CD4-positive, alpha-beta T cell treated with Interleukin-17A for 1 hour (primary cell): ENCODE results near the gene PPIG.
"Not testable (repeated sequence)": the region's sequence is repeated elsewhere in the genome, so short reads cannot be mapped to it uniquely, and the experiment has no call there.

Source experiments
- DNase-seq: peaks from one replicate; pipeline ENCODE4 v3.0.0-alpha.2; 2020

PPIG gene

DNA sequence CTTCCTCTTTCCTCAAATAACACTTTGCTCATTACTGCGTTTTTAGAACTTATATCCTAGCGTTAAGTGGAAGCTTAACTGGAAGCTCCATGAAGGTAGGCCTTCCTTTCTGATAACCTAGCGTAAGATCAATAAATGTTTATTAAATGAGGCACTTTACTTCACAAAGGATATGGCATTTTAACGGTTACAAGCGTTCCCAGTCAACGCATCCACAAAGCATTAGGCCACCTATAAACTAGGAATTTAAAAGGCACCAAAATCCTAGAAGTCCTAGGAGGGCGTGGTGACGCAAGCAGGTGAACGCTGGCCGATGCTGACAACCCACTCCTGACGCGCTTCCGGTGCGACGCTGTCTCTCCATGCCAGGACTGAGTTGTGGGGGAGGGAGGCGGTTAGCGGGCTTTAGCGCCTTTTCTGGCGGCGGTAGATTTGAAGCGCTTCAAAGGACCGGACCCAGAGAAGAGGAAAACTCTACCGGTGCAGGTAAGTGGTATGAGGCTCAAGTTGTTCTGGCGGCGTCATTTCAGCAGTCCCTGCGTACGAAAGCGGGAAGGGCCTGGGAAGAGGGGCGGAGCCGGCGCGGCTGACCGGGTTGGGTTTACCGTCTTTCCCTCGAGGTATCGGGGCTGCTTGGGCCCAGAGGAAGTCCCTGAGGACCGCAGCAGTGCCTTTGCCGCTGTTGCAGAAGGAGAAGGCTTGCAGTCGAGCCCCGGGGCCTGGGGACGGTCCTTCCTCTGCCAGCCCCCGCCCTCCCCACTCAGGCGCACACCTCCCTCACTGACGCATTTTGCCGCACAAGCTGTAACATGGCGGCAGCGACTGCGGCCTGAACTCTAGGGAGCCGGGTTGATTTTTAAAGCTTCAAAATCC is at the start of gene PPIG:
TSS of gene PPIG (plus strand) at position 347 of the 873 bp plus-strand sequence. CDS start 19,691 bp downstream, outside the sequence.
- peak; percentile 90 for DNase-seq

DNA sequence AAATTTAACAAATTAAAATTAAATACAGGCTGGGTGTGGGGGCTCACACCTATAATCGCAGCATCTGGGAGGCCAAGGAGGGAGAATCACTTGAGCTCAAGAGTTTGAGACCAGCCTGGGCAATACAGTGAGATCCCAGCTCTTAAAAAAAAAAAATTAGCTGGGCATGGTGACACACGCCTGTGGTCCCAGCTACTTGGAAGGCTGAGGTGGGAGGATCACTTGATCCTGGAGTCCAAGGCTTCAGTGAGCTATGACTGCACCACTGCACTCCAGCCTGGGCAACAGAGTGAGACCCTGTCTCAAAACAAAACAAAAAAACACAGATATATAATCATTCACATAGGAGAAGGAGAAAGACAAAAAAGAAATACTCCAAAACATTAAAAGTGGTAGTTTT is 44.7 kb upstream of the PPIG start:
- DNase-seq = not testable (repeated sequence)

DNA sequence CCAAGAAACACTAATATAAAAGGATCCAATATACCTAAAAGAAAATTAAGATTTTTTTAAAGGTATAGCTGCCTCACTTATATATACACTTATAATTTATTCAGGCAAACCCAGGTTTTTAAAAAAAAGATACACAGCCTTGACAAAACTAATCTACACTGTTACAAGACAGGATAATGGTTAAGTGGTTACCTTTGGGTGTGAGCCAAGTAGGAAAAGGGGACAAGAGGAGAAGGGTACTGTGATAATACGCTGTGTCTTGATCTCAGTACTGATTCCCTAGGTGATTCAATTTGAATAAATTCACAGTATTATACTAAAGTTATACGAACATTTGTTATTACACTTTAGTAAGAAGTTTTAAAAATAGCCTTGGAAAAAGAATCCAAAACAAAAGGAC is 44.0 kb upstream of the PPIG start:
- no peak for DNase-seq

DNA sequence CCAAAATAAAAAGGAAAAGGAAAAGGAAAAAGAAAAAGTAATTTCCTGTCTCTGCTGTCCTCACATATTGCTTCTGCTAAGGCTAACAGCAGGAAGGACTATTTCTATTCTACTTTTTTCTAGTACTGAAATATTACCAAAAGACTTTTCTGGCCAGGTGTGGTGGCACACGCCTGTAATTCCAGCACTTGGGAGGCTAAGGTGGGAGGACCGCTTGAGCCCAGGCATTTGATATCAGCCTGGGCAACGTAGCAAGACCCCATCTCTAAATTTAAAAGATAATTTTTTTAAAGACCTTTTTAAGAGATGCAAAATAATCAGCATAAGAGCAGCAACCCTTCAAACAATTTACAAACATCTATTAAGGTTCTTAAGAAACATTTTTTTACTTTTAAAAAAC is 41.7 kb upstream of the PPIG start:
- no peak for DNase-seq

DNA sequence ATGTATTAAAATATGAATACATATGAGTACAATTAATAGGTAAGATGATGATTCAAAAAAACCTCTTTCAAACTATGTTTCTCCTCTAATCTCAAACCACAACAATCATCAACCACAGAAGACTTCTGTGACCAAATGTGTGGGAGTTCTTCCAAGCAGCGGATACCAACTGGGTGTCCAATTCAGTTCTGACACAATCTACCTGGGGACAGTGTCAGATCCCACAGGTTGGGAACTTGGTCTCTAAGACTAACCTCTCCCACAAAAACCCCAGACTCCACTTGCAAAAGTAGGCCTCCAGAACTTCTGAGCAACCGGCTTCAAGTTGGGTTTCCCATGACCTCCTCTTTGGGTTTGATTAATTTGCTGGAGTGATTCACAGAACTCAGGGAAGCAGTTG is 37.4 kb upstream of the PPIG start:
- no peak for DNase-seq

DNA sequence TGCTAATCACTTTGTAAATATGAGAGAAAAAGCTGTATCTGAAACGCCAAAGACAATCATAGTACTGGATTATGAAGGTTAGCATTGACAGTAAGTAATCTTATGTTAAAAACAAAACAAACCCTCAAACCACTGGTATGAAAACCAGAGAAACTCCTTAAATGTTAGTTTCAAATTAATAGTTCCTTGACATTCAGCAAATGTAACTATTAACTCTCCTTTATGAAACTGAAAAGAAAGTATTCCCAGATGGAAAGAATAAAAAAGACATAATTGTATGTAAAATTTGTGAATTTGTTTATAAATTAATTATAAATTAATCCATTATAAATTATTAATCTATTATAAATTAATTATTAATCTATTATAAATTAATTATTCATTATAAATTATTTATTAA is 22.8 kb upstream of the PPIG start:
- no peak for DNase-seq

DNA sequence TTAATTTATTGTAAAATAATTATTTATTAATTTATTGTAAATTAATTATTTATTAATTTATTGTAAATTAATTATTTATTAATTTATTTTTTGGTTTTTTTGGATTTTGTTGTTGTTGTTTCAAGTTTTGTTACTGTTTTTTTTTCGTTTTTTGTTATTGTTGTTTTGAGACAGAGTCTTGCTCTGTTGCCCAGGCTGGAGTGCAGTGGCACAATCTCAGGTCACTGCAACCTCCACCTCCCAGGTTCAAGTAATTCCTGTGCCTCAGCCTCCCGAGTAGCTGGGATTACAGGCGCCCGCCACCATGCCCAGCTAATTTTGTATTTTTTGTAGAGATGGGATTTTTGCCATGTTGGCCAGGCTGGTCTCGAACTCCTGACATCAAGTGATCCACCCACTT is 22.1 kb upstream of the PPIG start:
- not testable (repeated sequence) for DNase-seq

DNA sequence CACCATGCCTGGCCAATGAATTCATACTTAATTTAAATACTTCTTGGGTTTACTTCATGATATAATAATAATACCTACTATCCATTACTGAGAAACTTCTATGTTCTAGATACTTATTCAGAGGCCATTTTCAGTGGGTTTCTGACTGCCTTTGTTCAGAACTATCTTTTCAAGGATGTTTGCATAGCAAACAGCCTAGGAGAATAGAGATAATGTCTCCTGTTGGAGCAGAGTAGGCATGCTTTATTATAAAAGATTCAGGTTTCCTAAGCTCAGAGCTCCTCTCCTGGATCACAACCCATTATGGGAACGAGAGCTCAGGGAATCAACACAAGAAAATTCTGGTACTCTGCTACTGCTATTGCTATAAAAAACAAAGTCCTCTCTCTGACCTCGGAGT is 21.6 kb upstream of the PPIG start:
- no peak for DNase-seq

DNA sequence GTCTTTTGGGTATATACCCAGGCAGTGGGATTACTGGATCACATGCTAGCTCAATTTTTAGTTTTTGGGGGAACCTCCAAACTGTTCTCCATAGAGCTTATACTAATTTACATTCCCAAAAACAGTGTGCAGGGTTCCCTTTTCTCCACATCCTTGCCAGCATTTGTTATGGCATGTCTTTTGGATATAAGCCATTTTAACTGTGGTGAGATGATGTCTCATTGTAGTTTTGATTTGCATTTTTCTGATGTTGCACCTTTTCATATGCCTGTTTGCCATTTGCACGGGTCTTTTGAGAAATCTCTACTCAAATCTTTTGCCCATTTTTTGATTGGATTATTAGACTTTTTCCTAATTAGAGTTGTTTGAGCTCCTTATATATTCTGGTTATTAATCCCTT is 18.5 kb upstream of the PPIG start:
- DNase-seq = no peak

DNA sequence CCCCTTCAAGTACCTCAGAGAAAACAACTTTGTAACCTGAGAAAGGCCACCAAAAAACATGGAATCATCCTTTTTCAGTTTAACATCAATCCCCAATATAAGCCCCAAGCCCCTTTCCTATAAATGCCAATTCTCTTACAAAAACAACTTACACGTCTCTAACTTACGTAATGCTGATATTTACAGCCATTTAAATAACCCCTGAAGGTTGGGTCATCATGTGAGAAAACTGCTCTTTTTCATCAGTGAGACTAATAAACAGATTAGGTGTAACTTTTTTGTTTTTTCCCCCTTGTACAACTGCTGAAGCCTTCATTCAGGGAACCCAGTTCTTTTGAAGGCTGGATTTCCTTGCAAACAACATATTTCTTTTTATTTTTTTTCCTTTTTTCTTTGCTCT is 14.2 kb upstream of the PPIG start:
- no peak for DNase-seq

DNA sequence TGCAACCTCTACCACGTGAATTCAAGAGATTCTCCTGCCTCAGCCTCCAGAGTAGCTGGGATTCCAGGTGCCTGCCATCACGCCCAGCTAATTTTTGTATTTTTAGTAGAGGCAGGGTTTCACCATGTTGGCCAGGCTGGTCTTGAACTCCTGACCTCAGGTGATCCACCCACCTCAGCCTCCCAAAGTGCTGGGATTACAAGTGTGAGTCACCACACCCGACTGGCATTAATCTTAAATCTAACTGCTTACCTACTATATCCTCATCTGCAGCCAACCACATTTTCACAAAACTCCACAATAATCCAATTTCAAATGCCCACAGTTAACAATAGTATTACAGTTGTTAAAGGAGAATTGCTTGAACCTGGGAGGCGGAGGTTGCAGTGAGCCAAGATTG is 13.4 kb upstream of the PPIG start:
- not testable (repeated sequence) for DNase-seq

DNA sequence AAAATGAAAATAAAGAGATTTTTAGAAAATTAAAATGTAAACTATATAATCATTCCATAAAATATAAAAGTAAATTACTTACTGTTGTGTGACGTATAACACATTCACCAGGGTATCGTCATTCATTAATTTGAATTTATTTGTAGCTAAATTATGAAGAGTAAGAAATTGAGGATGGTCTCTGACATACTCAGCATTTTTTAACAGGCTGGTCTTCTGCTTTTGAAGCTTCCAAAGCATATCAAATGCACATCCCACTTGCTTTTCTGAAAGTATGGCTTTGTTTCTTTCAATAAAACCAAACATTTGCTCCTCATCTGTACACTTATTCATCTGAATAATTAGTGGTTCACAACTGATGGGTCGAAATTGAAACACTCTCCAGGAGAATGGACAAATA is 12.6 kb upstream of the PPIG start:
- DNase-seq = no peak

DNA sequence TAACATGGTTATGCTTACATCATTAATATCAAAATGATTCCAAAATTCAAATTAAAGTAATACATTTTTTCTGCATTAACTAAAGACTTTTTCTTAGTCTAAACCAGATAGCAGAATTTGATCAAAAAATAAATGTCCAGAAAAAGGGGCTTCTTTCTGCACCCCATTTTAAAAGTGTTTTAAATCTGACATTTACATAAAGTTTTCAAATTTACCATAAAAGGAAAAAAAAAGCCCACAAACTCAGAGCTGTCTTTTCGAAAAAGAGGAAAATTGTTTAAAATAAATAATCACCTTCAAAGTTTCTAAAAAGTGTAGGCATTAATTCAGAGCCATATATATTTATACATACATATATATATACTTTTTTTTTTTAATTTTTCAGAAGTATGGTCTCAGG is 12.0 kb upstream of the PPIG start:
- DNase-seq = no peak

DNA sequence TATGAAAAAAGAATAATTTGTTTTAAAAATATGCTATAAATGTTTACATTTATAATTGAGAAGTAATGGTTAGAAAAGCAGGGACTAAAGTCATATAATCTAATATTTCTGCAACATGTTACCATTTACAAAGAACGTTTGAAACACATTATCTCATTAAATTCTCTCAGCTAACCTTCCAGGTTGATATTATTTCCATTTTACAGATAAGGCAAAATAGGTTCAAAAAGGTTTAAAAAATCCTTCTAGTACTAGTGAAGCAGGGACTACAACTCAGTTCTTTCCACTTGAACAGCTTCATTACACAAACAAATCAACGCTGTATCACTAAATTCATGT is 11.4 kb upstream of the PPIG start:
- no peak for DNase-seq

DNA sequence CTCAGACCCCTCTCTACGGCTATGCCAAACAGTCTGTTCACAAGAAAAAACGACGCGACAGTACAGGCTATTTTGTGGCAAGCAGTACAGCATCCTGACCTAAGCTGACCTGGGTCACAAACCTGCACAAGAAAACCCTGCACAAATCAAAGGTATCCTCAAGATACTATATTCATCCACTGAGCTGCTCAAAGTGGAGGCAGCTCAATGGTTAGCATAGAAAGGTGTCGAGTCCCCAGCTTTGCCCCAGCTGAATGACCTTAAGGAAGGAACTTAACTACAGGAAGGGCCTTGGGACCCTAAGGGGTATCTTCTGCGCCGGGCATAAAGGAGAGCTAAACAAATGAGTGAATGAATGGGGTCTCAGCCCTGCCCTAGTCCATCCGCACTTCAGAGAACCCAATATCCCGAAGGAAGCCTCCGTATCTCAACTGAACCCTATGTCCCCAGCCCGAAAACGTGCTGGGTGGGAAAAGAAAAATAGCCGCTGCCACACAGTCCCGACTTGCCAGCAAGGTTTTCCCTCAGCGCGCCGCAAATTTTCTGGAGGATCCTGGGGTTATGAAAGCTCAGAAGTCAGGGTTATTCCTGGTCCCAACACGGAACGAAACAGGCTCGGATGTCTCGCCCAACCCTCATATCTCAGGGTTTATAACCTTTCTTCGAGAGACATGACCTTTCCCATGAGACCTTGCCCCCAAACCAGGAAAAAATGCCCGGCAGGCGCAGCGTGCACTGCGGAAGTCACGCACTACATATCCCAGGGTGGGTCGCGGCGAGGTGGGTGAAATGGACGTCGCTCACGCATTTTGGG is 10.8 kb upstream of the PPIG start, which contains the start of gene FASTKD1:
TSS of gene FASTKD1 (minus strand) at position 706 of the 814 bp plus-strand sequence. CDS start 1,836 bp downstream, outside the sequence.
- peak; percentile 92 for DNase-seq

DNA sequence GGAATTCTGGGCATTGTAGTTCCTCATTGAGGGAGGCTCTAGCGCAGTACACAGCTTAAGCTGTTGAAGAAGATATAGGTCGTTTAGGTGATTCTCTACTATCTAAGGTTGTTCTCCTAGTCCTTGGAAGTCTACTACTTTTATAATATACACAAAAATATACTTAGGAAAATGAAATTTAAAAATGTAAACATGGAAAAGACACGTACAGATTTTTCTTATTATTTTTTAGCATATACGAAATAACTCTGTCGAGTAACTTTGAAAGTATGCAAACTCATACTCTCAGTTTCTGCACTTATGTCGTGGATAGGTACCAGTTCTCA is 10.2 kb upstream of the PPIG start:
- no peak for DNase-seq

DNA sequence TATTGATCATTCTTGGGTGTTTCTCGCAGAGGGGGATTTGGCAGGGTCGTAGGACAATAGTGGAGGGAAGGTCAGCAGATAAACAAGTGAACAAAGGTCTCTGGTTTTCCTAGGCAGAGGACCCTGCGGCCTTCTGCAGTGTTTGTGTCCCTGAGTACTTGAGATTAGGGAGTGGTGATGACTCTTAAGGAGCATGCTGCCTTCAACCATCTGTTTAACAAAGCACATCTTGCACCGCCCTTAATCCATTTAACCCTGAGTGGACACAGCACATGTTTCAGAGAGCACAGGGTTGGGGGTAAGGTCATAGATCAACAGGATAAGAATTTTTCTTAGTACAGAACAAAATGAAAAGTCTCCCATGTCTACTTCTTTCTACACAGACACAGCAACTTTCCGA is 9.6 kb upstream of the PPIG start:
- not testable (repeated sequence) for DNase-seq

DNA sequence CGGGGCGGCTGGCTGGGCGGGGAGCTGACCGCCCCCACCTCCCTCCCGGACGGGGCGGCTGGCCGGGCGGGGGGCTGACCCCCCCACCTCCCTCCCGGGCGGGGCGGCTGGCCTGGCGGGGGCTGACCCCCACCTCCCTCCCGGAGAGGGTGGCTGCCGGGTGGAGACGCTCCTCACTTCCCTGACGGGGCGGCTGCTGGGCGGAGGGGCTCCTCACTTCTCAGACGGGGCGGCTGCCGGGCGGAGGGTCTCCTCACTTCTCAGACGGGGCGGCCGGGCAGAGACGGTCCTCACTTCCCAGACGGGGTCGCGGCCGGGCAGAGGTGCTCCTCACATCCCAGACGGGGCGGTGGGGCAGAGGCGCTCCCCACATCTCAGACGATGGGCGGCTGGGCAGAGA is 8.9 kb upstream of the PPIG start:
- DNase-seq = not testable (repeated sequence)

DNA sequence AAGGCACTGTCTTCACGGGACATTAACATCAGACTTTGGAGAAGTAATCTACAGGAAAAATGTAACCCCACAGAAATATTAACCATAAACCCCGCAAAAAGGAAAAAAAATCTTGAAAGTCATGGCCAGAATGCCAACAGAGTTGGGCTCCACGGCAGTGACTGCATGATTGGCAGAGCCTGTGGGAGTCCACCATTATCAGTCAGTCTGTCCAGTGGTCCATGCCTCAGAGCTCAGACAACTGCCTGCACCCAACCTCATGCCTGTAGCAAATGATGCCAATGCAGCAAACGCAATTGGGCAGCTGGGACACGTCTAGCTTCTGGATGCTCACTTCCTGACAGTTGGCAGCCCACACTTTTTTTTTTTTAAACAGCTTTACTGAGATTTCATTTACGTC is 5.1 kb upstream of the PPIG start:
- no peak for DNase-seq

DNA sequence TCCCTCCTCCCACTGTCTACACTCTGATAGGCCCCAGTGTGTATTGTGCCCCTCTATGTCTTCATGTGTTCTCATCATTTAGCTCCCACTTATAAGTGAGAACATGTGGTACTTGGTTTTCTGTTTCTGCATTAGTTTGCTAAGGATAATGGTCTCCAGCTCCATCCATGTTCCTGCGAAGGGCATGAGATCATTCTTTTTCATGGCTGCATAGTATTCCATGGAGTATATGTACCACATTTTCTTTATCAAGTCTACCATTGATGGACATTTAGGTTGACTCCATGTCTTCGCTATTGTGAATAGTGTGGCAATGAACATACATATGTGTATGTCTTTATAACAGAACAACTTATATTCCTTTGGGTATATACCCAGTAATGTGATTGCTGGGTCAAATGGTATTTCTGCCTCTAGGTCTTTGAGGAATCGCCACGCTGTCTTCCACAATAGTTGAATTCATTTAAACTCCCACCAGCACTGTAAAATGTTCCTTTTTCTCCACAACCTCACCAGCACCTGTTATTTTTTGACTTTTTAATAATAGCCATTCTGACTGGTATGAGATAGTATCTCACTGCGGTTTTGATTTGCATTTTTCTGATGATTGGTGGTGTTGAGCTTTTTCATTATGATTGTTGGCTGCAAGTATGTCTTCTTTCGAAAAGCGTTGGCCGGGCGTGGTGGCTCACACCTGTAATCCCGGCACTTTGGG is 1.4 kb upstream of the PPIG start:
- DNase-seq = not testable (repeated sequence)

DNA sequence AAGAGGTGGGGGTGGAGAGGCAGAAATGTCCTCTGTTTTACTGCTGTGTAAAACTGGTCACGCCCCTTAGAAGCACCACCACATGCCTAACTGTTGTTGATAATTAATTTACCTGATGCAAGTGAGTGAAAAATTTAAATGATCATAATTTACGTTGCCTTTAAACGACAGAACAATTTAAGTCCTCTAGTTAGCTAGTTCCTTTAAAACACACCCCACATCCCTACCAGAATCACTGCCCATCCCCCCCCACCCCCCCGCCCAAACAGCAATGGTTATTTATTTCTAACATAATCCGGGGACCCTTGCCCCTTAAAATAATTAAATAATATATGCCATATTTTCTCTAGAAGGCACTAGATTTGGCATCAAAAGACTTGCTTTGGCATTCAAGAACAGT is 633 bp upstream of the PPIG start:
- DNase-seq = no peak

DNA sequence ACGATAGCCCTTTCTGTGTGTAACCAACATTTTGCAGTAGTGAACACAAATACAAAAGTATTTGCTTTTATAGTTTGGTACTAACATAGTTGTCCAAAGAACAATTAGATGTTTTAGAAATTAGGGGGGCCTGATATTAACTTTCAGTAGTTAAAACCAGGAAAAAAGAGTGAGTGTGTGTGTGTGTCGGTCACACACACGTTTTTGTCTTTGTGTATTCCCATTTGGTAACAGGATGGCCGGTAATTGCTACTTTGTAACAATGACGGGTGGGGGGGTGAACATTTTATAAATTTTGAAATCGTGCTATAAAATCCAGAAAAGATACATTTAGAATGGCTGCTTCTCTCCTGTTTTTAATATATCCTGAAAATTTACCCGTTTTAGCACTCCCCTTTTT is 1.5 kb downstream of the PPIG start:
- no peak for DNase-seq

DNA sequence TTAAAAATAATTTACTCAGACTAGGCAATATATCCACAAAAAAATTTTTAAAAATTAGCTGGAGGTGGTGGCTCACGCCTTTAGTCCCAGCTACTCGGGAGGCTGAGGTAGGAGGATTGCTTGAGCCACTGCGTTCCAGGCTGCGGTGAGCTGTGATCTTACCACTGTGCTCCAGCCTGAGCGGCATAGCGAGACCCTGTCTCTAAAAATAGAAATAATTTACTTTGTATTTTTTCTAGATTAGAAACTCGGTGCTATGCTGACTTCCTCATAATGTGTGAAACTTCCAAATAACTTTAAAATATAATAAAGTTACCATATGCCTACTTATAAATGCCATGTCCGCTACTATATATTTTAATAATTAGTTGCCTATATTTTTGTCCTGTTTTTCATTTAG is 6.7 kb downstream of the PPIG start:
- DNase-seq = no peak

DNA sequence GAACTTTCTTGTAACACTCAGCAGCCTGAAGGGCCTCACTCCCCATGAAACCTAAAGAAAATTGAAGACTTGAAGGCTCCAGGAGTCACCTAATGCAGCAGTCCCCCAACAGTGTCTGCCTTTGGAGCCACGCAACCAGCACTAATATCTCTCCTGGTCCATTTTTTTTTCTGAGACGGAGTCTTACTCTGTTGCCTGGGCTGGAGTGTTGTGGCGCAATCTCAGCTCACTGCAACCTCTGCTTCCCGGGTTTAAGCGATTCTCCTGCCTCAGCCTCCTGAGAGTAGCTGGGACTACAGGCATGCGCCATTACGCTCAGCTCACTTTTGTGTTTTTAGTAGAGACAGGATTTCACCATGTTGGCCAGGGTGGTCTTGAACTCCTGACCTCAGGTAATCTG is 12.4 kb downstream of the PPIG start:
- DNase-seq = not testable (repeated sequence)
